COLO829 (cell line): Measurements from ENCODE around the gene DPYSL4.

Experiments used
- DNase-seq: peaks from one replicate; pipeline ENCODE4 v3.0.0; 2012; ENCODE audit warnings: low spot score

DPYSL4 gene

DNA sequence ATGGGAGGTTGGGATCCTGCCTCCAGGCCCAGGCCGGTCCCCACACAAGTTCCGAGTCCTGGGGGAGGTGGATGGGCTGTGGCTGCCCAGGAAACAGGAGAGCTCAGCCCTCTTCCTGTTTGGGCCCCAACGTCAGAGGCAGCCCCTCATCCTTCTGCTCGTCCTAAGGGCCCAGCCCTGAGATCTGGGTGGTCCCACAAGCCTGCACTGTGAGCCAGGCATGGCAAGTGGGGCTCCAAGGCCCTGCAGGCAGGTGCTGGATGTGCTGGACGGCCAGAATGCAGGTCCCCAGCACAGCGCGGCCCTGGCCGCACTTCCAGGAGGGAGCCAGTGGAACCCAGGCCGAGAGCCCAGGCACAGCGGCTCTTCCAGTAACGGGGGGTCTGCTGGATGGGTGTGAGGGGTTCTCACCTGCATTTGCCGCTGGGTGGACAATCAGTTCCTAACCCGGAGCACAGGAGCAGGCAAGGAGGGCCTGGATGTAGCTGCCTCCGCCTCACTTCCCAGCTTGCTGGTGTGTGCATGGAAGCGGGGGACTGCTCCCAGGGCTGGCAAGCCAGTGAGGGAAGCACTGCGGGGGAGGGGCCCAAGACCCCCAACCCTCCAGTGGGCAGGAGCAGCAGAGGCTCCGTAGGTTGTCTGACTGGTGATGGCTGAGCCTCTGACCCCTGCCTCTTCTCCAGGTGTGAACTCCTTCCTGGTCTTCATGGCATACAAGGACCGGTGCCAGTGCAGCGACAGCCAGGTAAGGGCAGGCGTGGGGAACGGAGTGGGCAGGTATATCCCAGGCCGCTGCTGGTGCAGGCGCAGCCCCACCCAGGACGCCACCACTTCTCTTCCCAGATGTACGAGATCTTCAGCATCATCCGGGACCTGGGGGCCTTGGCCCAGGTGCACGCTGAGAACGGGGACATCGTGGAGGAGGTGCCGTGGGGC is 9.7 kb downstream of the DPYSL4 start:
- DNase-seq = no peak

DNA sequence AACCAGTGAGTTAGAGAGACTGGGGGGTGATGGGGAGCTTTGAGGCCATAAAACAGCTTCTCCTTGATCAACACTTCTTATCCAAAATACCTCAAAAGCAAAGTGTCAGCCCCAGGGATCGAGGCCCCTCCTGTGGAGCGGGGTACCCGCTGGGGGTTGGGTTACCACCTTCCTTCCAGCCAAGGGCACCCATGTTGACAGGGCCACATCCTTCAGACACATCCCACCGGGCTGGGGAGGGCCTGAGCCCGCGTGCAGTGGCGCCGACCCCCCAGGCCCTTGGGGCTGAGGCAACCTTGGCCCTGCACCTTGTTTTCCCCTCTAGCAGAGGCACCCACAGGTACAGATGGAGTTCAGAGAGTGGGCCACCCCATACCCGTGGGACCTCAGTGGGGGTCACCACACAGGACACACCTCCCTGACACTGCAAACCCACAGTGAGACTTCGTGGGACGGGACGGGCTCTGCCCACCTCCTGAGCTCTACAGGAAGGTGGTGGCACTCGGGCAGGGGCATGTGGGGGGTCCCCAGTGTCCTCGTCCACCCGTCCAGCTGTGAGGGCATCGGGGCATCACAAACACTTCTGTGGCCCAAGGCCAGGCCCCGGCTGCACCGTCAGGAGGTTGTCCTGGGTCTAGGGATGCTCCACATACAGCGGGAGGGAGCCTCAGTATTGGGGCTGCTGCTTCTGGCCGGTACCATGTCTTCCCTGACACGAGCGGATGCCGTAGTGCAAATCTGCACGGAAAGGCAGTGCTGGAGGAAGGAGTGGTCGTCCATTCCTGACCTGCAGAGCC is 10.7 kb downstream of the DPYSL4 start:
- DNase-seq = no peak

DNA sequence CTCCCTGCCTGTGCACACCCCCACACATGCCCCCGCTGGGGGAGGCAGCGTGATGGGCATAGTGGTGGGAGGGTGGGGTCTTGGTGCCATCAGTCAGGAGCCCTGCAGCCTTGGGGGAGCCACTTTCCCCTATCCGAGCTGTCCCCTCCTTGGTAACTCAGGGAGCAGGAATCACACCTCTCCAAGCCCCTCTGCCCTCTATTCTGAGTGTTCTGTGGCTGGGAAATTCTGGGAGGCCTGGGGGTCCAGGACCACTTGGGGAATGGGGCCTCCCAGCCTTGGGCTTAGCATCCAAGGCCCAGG is 11.3 kb downstream of the DPYSL4 start:
- no peak for DNase-seq

DNA sequence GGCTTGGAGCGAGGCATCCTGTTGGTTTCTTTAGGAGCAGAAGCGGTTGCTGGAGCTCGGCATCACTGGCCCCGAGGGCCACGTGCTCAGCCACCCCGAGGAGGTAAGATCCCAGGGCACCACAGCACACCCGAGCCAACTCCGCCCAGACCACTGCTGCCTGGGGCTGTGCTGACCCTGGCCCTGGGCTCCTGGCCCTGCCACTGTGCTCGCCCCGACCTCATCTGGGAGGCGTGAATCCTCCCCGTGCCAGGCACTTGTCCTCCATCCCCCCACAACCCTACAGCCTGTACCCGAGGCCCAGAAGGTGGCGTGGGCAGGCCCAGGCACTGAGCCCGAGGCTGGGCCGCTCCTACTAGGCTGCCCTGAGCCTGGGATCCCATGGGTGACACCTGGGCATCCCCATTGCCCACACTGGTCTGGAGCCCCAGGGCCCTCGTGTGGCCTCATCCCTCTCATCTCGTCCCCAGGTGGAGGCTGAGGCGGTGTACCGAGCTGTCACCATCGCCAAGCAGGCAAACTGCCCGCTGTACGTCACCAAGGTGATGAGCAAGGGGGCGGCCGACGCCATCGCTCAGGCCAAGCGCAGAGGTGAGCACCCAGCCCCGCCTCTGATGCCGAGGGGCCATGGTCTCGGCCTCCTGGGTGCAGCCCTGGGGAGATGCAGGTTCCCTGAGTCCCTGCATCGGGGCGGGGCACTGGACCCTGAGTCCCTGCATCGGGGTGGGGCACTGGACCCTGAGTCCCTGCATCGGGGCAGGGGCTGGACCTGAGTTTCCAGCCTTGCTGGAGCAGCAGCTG is 11.8 kb downstream of the DPYSL4 start:
- no peak for DNase-seq

DNA sequence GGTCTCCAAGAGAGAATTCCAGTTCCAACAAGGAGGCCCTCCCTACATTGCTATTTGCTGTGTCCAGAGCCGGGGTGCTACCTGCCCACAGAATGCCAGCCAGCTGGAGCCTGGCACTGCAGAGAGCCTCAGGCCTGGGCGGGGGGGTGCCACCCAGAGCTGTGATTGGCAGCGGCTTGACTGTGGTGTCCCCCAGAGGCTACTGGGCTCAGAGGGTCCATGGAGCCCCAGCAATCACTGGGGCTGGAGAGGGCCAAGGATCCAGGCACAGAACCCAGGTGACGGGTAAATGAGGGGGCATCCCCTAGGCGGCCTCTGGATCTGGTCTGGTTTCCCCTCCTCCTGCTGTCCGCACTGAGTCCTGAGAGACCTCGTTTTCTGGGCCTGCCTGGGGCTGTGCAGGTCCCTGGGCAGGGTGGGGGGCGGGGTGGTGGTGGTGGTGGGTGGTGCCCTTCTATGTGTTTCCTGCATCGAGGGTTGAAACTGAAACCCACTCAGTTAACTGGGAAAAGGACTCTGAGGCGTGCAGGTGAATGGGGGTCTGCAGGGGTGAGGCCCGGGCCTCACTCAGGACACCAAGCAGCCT is 12.6 kb downstream of the DPYSL4 start:
- no peak for DNase-seq

DNA sequence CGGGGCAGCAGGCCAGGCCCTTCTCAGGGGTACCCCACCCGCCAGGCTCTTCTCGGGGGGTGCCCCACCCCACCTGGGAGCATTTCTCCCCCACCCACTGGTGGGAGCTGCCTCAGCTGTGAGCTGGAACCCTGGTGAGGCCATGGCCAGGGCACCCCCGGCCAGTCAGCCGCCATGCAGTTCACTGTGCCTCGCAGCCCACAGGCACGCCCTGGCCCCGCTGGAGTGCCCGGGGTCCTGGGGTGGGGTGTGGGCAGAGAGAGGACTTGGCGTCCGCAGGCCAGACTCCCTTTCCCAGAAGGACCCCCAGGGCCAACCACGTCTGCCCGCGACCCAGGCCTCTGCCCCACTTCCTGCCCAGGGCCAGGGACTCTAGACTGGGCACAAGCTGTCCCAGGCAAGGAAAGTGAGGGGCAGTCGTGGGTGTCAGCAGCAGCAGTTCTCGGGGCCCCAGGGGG is 13.1 kb downstream of the DPYSL4 start:
- DNase-seq = no peak

DNA sequence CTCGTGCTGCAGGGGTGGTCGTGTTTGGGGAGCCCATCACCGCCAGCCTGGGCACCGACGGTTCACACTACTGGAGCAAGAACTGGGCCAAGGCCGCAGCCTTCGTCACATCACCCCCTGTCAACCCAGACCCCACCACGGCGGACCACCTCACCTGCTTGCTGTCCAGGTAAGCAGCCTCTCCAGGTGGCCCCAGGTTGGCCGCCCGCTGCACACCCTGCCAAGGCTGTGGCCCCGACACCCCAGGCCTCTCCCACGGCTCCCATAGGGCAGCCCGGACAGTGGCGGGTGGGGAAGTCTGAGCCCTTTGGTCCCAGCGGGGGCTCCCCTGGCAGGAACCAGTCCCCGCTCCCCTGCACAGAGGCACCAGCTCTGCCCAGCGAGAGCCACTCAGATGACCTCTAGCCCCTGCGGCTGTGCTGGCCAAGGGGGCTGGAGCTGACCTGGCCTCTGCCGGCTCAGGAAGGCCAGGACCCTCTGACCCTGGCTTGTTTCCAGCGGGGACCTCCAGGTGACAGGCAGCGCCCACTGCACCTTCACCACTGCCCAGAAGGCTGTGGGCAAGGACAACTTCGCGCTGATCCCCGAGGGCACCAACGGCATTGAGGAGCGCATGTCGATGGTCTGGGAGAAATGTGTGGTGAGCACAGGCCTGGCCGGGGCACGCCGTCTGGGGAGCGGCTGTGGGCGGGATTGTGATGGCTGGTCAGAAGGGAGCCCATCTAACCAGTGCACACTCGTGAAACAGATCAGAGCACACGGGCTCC is 13.8 kb downstream of the DPYSL4 start:
- no peak for DNase-seq

DNA sequence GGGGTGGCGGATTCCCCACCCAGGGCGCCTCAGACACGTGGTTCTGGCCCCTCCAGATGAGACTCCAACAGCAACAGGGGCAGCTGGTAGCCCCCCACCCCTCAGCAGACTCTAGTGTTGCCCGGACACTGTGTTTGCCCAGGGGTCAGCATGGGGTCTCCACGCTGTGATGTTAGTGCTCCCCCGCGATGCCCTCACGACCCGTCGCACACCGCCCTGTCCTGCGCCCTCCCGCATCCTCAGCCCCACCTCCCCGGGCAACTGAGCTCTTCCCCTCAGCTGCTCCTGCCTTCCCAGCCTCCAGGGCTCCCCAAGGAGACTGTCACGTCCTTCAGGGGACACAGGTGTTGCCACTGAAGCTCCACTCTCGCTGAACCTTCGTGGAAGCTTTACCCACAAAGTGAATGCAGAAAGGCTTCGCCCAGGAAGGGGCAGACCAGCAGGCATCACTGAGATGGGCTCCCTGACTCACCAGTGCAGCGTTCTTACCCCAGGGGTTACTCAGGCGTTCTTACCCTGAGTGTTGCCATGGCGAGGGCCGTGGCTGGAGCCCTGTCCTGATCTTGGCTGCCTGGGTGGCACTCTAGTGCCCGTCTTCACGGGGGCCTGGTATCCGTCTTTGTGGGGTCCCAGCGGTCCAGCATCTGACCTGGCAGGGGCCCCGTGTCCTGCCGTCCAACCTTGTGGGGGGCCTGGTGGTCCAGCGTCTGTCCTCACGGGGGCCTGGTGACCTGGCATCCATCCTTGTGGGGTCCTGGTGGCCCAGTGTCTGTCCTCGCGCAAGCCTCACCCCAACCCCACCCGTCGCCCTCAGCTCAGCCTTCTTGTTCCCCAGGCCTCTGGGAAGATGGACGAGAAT is 14.6 kb downstream of the DPYSL4 start:
- no peak for DNase-seq

DNA sequence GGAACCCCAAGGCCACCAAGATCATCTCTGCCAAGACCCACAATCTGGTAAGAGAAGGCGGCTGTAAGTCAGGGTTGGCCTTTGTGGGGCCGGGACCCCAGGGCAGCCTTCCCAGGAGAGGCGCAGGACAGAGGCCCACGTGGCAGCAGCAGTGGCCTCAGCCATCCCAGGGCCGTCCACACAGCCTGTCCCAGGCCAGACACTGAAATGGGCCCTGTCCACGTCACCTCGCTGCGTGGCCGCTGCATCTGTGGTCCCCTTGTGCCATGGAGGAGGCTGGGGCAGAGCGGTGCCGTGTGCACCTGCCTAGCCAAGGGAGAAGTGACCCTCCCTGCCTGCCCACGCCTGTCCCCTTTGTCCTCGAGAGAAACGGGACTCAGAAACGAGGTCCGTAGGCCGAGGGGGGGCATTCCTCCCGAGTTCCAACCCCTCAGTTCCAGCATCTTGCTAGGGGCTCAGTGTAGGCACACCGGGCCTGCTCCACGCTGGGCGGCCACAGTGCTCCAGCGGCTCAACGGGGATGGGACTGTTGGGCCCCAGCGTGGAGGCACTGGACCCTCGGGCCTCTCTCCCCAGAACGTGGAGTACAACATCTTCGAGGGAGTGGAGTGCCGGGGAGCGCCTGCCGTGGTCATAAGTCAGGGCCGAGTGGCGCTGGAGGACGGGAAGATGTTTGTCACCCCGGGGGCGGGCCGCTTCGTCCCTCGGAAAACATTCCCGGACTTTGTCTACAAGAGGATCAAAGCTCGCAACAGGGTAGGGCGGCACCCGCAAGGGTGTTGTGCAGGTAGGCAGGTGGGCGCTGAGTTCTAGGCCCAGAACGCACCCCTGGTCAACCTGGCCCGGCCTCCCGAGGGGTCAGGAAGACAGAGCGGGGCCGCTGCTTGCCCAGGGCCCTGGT is 15.6 kb downstream of the DPYSL4 start:
- DNase-seq = no peak

DNA sequence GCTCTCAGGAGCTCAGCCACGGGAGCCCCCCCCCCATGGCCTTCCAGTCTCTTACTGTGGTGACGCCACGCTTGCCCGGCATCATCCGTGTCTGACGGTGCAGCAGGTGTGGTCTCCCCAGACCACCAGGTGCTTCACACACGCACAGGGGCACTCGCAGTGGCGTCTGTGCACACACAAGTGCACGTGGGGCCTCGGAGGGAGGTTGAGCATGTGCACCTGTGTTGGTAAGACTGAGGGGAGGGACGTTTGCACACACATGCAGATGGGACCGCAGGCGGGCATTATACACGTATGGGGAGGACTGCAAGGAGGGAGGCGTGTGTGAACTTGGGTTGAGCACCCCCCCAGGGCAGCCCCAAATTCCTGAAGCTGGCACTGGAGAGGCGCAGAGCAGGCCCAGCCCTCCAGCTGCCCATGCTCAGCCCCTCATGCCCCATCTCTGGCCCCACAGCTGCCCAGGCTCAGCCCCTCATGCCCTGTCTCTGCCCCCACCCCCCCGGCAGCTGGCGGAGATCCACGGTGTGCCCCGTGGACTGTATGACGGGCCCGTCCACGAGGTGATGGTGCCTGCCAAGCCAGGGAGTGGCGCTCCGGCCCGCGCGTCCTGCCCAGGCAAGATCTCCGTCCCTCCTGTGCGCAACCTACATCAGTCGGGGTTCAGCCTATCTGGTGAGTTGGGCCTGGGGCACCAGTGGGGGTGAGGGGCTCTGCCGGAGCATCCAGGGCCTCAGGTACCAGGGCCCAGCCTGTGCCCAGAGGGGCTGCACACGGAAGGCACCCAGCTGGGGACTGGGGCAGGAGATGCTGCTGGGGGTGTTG is 16.7 kb downstream of the DPYSL4 start:
- no peak for DNase-seq

DNA sequence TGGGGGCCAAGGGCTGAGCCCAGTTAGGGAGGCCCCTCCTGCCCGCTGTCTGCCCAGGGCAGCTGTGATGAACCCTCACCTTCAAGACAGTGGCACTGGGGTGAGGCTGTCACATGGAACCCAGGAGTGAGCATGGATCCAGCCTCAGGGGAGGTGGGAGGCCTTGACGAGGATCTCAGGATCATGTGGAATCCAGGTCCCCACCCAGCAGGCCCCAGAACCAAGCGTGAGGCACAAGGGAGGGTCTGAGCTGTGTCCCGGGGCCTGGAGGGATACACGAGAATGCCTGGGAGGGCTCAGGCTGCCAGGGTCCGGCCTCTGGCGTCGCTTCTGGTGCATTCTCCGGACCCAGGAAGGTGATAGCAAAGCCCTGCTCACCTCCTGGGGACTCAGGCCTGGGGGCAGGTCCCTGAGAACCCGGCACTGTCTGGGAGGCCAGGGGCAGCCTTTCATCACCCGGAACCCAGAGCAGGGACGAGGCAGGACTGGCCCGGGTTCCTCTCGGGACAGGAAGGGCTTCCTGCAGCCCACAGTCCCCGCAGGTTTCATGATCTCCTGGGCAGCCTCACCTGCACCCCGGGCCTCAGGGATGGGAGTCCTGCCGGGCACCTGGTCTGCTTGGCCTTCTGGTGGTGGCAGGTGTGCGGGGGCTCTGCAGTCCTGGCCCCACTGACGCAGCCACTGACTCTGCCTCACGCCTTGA is 17.5 kb downstream of the DPYSL4 start:
- DNase-seq = no peak

DNA sequence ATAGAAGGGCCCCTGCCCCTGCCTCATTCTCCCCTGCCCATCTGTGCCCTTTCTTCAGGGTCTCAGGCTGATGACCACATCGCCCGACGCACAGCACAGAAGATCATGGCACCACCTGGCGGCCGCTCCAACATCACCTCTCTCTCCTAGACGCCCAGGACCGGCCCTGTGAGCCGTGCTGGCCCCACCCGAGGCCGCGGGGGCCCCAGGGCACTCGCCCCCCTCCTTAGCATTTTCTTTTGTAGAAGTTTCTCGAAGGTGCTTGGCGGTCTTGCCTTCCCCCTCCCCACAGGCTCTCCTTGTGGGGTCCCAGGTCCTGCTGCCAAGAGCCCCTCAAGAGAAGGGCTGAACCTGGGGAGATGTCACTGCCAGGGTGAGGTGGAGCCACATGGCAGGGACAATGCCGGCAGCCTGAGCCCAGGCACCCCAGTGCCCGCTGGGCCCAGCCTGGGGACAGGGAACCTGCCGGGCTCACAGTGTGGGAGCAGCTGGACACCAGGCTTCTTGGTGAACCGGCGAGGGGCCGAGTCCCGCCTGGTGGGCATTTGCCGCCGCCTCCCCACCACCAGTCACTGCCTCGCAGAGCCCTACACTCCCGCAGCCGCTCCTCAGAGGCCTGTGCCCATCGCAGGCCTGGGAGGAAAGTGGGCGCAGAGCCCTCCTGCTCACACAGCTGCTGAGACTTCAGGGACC is 18.2 kb downstream of the DPYSL4 start:
- no peak for DNase-seq

DNA sequence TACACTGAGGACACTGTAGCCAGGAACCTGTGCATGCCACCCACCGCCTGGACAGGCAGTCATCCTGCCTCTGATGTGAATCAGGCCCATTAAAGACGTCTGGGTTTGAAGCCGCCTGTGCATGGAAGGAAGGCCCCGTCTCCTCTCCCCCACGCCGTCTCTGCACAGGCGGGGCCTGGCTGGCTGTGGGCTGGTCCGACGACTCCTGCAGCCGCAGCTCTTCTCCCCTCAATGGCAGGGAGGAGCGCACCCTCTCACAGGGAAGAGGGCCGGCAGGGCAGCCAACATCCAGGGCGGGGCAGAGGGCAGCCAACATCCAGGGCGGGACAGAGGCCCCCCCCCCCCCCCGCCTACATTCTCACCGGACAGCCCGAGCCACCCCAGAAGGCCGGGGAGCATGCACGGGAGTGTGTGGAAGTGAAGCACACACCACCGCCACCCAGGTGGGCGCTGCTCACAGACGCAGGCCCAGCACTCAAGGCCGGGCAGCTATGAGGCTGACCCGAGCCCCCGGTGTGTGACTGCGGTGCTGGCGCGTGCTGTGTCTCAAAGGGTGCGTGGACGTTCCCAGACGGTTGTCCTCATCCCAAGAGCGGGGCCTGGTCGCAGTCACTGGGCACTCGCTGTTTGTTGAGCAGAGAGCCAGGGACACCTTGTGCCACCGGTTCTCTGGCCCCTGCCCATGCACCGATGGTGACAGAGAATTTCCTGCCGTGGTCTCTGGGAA is 19.1 kb downstream of the DPYSL4 start:
- no peak for DNase-seq

DNA sequence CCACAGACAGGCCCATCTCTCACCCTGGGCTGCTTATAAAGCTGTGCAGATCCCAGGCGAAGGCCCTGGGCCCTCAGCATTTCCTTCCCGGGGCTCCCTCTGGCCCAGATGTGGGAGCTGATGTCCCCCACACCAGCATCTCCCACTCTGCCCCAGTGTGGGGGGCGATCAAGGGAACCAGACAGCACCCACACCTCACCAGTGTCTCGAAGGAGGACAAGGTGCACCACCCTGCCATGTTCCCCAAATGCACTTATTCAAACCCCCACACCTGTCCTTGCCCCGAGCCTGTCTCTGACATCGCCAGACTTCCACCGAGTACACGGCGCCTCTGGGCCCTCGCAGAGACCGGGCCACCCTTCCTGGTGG is 19.6 kb downstream of the DPYSL4 start:
- no peak for DNase-seq

DNA sequence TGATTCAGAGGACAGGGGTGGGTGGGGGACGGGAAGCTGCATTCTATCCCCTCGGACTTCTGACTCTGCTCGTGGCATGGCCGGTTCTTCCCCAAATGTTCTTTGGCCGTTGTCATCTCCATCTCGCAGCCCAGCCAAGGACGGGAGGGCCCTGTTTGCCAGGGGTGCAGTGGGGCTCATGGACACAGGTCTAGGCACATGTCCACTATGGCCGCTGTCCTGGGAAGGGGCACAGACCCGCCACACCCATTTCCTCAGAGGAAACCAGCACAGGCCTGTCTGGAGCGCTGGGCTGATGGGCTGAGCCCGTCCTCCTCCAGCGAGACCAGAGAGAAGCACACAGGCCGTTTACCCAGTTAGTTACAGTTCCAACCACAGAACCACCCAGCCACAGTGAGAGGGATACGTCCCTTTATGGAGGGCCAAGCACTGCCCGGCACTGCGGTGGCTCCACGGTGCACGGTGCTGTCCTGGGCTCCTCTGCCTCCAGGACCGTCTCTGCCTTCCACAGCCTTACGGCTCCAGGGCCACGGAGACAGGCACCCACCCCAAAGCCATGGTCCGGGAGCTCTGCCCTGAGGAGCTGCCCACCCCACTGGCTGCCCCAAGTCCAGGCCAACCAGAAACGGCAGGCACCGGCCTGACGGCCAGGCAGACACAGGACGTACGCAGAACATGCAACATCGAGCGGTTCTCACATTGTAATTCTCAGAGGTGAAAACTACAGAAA is 20.2 kb downstream of the DPYSL4 start:
- DNase-seq = no peak
